Right atrium auricular region (tissue), 2 donors: ENCODE data around the gene F5. TPM values are rescaled to one million over a fixed set of nuclear protein-coding genes. Genes with fewer than 3 reads are reported as not detected.

Experiments used
- DNase-seq: peaks from one replicate; pipeline ENCODE4 v3.0.0-alpha.2; 2019; ENCODE audit warnings: low spot score
- H3K27ac ChIP-seq, 2 donors: fragments of 200-600 bp; sonication (generic); 1 replicate in 1 of 2; 2 replicates in 1 of 2; pipeline ENCODE4 v1.5.1; 2016 to 2019
- H3K27me3 ChIP-seq, 2 donors: fragments of 200-600 bp; sonication (generic); one replicate each; pipeline versions ENCODE4 v1.5.1 to v1.6.0; 2017 to 2019
- H3K36me3 ChIP-seq: fragments of 200-600 bp; sonication (generic); one replicate; pipeline ENCODE4 v1.5.1; 2016
- H3K4me1 ChIP-seq, 2 donors: fragments of 200-600 bp; sonication (generic); one replicate each; pipeline versions ENCODE4 v1.5.1 to v1.6.0; 2017 to 2019
- H3K4me3 ChIP-seq, 2 donors: fragments of 200-600 bp; sonication (generic); 1 replicate in 1 of 2; 2 replicates in 1 of 2; pipeline ENCODE4 v1.5.1; 2017 to 2019; ENCODE audit warnings: mild to moderate bottlenecking in 1 of 2, moderate library complexity in 1 of 2
- H3K9me3 ChIP-seq, 2 donors: fragments of 200-600 bp; sonication (generic); one replicate each; pipeline ENCODE4 v1.5.1; 2019
- total RNA-seq, 2 donors: library from RNA; depleted of rRNA; stranded (reverse); fragments of >200 nt; gene quantifications; one replicate each; pipeline ENCODE4 v1.1.0, GENCODE V29; 2016
- TF ChIP-seq, protein P1 (sequence below), 2 donors: fragments of 200-600 bp; sonication (generic); IDR thresholded peaks; one replicate each; pipeline ENCODE4 v1.5.1; 2019; ENCODE audit warnings: antibody characterized with exemption in 2 of 2

The F5 gene
- total RNA-seq, 2 donors from 2014 or later: 4.9 to 55.5 TPM

DNA sequence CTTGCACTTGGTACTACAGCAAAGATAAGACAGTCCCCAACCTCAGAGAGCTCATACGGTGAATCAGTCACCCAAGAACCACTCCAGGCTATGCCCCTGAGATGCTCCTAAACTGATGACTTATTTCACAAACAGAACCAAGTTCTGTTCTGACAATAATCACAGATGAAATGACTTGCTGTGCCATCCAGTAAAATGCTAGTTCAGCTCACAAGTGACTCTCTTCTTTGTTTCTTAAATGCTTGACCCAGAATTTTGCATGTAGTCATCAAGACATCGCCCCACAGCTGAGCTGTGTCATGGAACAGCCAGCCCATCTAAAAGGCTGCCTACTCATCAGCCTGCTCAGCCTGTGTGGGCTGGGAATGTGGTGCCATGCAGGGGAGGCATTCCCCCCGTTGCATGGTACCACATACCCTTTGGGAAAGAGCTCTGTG lies 94.4 kb downstream of the F5 start:
- DNase-seq: no peak
- TF ChIP-seq, protein P1, sequence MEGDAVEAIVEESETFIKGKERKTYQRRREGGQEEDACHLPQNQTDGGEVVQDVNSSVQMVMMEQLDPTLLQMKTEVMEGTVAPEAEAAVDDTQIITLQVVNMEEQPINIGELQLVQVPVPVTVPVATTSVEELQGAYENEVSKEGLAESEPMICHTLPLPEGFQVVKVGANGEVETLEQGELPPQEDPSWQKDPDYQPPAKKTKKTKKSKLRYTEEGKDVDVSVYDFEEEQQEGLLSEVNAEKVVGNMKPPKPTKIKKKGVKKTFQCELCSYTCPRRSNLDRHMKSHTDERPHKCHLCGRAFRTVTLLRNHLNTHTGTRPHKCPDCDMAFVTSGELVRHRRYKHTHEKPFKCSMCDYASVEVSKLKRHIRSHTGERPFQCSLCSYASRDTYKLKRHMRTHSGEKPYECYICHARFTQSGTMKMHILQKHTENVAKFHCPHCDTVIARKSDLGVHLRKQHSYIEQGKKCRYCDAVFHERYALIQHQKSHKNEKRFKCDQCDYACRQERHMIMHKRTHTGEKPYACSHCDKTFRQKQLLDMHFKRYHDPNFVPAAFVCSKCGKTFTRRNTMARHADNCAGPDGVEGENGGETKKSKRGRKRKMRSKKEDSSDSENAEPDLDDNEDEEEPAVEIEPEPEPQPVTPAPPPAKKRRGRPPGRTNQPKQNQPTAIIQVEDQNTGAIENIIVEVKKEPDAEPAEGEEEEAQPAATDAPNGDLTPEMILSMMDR (IDR thresholded peaks at IDR 0.05): no peak
- H3K27ac ChIP-seq: no peak overlapping the region
- H3K4me3 ChIP-seq: no peak overlapping the region
- H3K4me1 ChIP-seq: peaks cover 0 to 17% of the 10 kb centered on the region in 2 donors
- H3K27me3 ChIP-seq: no peaks in the 10 kb centered on the region
- no peaks in the 10 kb centered on the region for H3K36me3 ChIP-seq
- no peaks in the 10 kb centered on the region for H3K9me3 ChIP-seq

DNA sequence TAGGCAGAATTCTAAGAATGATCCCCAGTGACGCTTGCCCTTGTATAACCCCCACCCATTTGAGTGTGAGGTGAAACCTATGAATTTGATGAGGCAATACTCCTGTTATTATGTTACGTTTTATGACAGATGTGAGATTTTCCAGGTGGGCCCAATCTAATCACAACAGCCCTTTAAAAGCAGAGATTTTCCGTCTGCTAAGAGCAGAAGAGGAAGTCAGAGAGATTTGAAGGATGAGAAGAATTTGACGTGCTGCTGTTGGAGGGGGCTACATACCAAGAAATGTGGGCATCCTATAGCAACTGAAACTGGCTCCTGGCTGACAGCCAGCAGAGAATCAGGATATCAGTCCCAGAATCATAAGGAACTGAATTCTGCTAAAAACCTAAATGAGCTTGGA lies 98.1 kb downstream of the F5 start:
- Histone ChIP-seq H3K36me3 (no peaks in the 10 kb centered on the region), H3K27ac (peak overlapping the region; percentile 100), H3K9me3 (no peaks in the 10 kb centered on the region), H3K27me3 (no peaks in the 10 kb centered on the region), H3K4me3 (no peak overlapping the region), H3K4me1 (peaks cover 0 to 23% of the 10 kb centered on the region in 2 donors)
- DNase-seq: no peak
- TF ChIP-seq, protein P1 (IDR thresholded peaks at IDR 0.05): no peak

DNA sequence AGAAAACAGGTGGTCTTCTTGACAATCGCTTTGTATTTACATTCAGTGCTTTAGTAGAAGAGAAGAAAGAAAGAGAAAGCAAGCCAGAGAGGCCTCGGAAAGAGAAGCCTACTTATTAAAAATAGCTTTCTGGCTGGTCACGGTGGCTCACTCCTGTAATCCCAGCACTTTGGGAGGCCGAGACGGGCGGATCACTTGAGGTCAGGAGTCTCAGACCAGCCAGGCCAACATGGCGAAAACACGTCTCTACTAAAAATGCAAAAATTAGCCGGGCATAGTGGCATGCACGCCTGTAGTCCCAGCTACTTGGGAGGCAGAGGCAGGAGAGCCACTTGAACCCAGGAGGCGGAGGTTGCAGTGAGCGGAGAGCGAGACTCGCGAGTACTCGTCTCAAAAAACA lies 98.7 kb downstream of the F5 start:
- Histone ChIP-seq H3K4me3 (no peak overlapping the region), H3K9me3 (no peaks in the 10 kb centered on the region), H3K27ac (peak overlapping the region; percentile 100), H3K36me3 (no peaks in the 10 kb centered on the region), H3K27me3 (no peaks in the 10 kb centered on the region), H3K4me1 (peaks cover 0 to 27% of the 10 kb centered on the region in 2 donors)
- TF ChIP-seq, protein P1 (IDR thresholded peaks at IDR 0.05): no peak
- DNase-seq: no peak

DNA sequence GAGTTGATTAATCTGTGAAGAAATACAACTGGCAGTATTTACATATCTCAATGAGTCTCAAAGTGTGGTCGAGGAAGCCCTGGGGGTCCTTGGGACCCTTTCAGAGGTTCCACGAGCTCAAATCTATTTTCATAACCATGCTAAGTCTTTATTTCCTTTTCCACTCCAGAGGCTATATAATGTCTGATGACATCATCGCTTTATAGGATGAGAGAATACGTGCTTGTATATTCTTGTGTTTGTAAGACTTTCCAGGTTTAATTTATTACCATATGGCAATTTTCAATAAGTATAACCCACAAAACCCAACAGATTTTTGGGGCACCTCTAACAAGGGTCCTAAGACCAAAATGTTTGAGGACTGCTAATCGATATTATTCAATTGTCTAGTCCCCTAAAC lies 99.1 kb downstream of the F5 start:
- H3K27ac ChIP-seq: peak overlapping the region; percentile 100
- H3K4me3 ChIP-seq: peak overlapping the region; percentile 37 to 83
- no peaks in the 10 kb centered on the region for H3K9me3 ChIP-seq
- H3K27me3 ChIP-seq: no peaks in the 10 kb centered on the region
- TF ChIP-seq, protein P1 (IDR thresholded peaks at IDR 0.05): no peak
- no peak for DNase-seq
- peaks cover 0 to 31% of the 10 kb centered on the region in 2 donors for H3K4me1 ChIP-seq
- no peaks in the 10 kb centered on the region for H3K36me3 ChIP-seq

GRCh38 chr1:169486281-169487051 lies 99.8 kb downstream of the F5 start:
- no peak for DNase-seq
- TF ChIP-seq, protein P1 (IDR thresholded peaks at IDR 0.05): no peak
- Histone ChIP-seq H3K4me3 (peak overlapping the region; percentile 37 to 83), H3K27me3 (no peaks in the 10 kb centered on the region), H3K9me3 (no peaks in the 10 kb centered on the region), H3K27ac (peak overlapping the region; percentile 100), H3K36me3 (no peaks in the 10 kb centered on the region), H3K4me1 (peaks cover 0 to 34% of the 10 kb centered on the region in 2 donors)
